Adrenal gland (tissue), 5 donors: ENCODE data around the gene CSF1R.

ENCODE experiments used
- POLR2A ChIP-seq, 2 donors: fragments of 450-650 bp; IDR thresholded peaks; one replicate each; pipeline ENCODE4 v1.6.1; 2017; ENCODE audit warnings: antibody characterized with exemption in 2 of 2, mild to moderate bottlenecking in 2 of 2, moderate library complexity in 1 of 2
- TF ChIP-seq, protein P1 (sequence below), 6 experiments: fragments of 450-650 bp in 4 of 6; fragments of 200-600 bp in 2 of 6; sonication (generic) in 1 of 6; IDR thresholded peaks; 1 replicate in 5 of 6; 2 replicates in 1 of 6; pipeline versions ENCODE4 v1.5.1 to v1.8.0; 2016 to 2021; ENCODE audit warnings: antibody characterized with exemption in 6 of 6, mild to moderate bottlenecking in 2 of 6, moderate library complexity in 1 of 6
- donor health status: DM: no; HTN: no; CAD: no.

DNA sequence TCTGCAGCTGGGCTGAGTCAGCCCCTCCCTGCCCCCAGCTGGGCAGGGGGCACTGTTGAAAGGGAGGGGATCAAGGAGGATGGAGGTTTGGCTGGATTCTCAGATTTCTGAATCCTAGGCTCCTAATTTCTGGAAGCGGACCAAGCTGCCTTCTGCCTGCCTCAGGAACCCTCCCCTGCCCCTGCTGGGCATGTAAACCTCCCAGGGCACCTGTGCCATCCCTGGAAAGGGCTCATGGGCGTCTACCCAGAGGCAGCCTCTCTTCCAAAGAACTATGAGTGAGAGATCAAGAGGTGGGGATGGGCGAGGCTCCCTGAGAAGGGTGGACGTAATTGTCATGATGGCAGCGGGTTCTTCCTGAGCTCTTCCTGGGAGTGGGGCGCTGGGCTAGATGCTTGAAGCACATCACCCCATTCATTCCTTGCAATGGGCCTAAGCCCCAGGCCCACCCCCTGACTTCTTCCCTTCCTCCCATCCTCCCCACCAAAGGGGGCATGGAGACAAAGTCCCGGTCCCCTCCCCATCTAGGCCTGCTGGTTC is 21.6 kb downstream of the CSF1R start:
- TF ChIP-seq, protein P1, sequence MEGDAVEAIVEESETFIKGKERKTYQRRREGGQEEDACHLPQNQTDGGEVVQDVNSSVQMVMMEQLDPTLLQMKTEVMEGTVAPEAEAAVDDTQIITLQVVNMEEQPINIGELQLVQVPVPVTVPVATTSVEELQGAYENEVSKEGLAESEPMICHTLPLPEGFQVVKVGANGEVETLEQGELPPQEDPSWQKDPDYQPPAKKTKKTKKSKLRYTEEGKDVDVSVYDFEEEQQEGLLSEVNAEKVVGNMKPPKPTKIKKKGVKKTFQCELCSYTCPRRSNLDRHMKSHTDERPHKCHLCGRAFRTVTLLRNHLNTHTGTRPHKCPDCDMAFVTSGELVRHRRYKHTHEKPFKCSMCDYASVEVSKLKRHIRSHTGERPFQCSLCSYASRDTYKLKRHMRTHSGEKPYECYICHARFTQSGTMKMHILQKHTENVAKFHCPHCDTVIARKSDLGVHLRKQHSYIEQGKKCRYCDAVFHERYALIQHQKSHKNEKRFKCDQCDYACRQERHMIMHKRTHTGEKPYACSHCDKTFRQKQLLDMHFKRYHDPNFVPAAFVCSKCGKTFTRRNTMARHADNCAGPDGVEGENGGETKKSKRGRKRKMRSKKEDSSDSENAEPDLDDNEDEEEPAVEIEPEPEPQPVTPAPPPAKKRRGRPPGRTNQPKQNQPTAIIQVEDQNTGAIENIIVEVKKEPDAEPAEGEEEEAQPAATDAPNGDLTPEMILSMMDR (IDR thresholded peaks at IDR 0.05), result no peak
- no peak for TF ChIP-seq POLR2A (IDR thresholded peaks at IDR 0.05)
